GM12878 (cell line): ENCODE measurements around the gene NRG3. TPM values are rescaled to one million over a fixed set of nuclear protein-coding genes. Genes with fewer than 3 reads are reported as not detected.

Experiments
- ATAC-seq: fragments of 200-7000 bp; cut with Tn5 transposase; 3 replicates; pipeline ENCODE4 v1.9.1; 2020; ENCODE audit warnings: mild to moderate bottlenecking, moderate library complexity
- BruUV-seq: library from RNA; stranded (reverse); fragments of 400-500 nt; replicated peaks from 2 replicates; lab custom pipeline; 2021; lab: Mats Ljungman, UMichigan
- CTCF ChIA-PET: fragments of 300-600 bp; sonication (Branson Sonifier 250); formaldehyde crosslinking; extraction: SDS; loops from one replicate; lab custom pipeline; 2021; ENCODE audit warnings: inconsistent platforms; lab: Yijun Ruan, JAX
- POLR2A ChIA-PET: fragments of 350-600 bp; formaldehyde crosslinking; extraction: SDS; loops from one replicate; lab custom pipeline; 2021; ENCODE audit warnings: inconsistent platforms; lab: Charles Lee
- RAD21 ChIA-PET: fragments of 300-600 bp; sonication (Branson Sonifier 250); formaldehyde crosslinking; loops from one replicate; lab custom pipeline; 2023; ENCODE audit warnings: antibody characterized with exemption; ENCODE audit not compliant: unreplicated experiment; lab: Charles Lee
- SMC1A ChIA-PET: fragments of 300-600 bp; sonication (Branson Sonifier 250); formaldehyde crosslinking; loops from one replicate; lab custom pipeline; 2023; ENCODE audit not compliant: unreplicated experiment, uncharacterized antibody; lab: Charles Lee
- DNase-seq: peaks from one replicate; pipeline ENCODE4 v3.0.0-alpha.2; 2011; ENCODE audit warnings: low read depth, low spot score
- FAIRE-seq: peaks from 3 replicates; lab custom pipeline; 2011; peaks lifted over from hg19 to GRCh38; lab: Jason Lieb, UNC
- H2AFZ ChIP-seq: 2 replicates; pipeline ENCODE4 v1.6.0; 2011; ENCODE audit warnings: low read depth, low read length, control low read depth; ENCODE audit not compliant: control insufficient read depth
- H3K27ac ChIP-seq: 2 replicates; pipeline ENCODE4 v1.5.1; 2011; ENCODE audit warnings: control low read depth; ENCODE audit not compliant: control insufficient read depth, insufficient read depth
- H3K27me3 ChIP-seq, 2 experiments: replicated peaks in 1 of 2; 2 replicates each; pipeline versions ENCODE4 v1.6.0 to v1.6.1; 2011; ENCODE audit warnings: low read length in 1 of 2; ENCODE audit not compliant: control insufficient read depth in 2 of 2, insufficient read depth in 2 of 2
- H3K36me3 ChIP-seq, 2 experiments: 2 replicates each; pipeline ENCODE4 v1.5.1; 2011; ENCODE audit warnings: low read length in 1 of 2; ENCODE audit not compliant: control insufficient read depth in 2 of 2, insufficient read depth in 2 of 2
- H3K4me1 ChIP-seq: 2 replicates; pipeline ENCODE4 v1.6.1; 2011; ENCODE audit warnings: mild to moderate bottlenecking, low read length, moderate library complexity, mixed read lengths; ENCODE audit not compliant: control insufficient read depth, insufficient read depth
- H3K4me2 ChIP-seq: 2 replicates; pipeline ENCODE4 v1.6.0; 2011; ENCODE audit warnings: control low read depth; ENCODE audit not compliant: control insufficient read depth, insufficient read depth
- H3K4me3 ChIP-seq: fragments of 200-600 bp; sonication (generic); 2 replicates; pipeline ENCODE4 v1.5.1; 2016
- H3K79me2 ChIP-seq: 2 replicates; pipeline ENCODE4 v1.6.0; 2011; ENCODE audit warnings: low read length; ENCODE audit not compliant: control insufficient read depth, insufficient read depth
- H3K9ac ChIP-seq: 2 replicates; pipeline ENCODE4 v1.8.0; 2011; ENCODE audit warnings: low read length, control low read depth, mixed read lengths; ENCODE audit not compliant: control insufficient read depth, insufficient read depth
- H3K9me3 ChIP-seq: replicated peaks from 3 replicates; pipeline ENCODE4 v1.5.1; 2011; ENCODE audit warnings: mild to moderate bottlenecking, low read length; ENCODE audit not compliant: control insufficient read depth, insufficient read depth
- H4K20me1 ChIP-seq: 2 replicates; pipeline ENCODE4 v1.6.0; 2011; ENCODE audit not compliant: control insufficient read depth, insufficient read depth
- CHD2 ChIP-seq: IDR thresholded peaks from 2 replicates; pipeline ENCODE4 v1.6.1; 2011; ENCODE audit warnings: low read depth, low read length, improper control_type of control experiment, borderline replicate concordance
- EGR1 ChIP-seq, 2 experiments: IDR thresholded peaks; 1 replicate in 1 of 2; 2 replicates in 1 of 2; pipeline ENCODE4 v1.6.1; 2011 to 2012; ENCODE audit warnings: low read depth in 2 of 2, low read length in 2 of 2, borderline replicate concordance in 1 of 2, mild to moderate bottlenecking in 1 of 2, moderate library complexity in 1 of 2
- EP300 ChIP-seq, 2 experiments: fragments of 150-350 bp in 1 of 2; IDR thresholded peaks; 2 replicates each; pipeline ENCODE4 v1.6.1; 2011 to 2012; ENCODE audit warnings: low read depth in 2 of 2, low read length in 2 of 2, borderline replicate concordance in 1 of 2, improper control_type of control experiment in 1 of 2, inconsistent platforms in 1 of 2; ENCODE audit not compliant: control insufficient read depth in 1 of 2
- EZH2 ChIP-seq: IDR thresholded peaks from 2 replicates; pipeline ENCODE4 v1.6.1; 2012; ENCODE audit warnings: low read depth, mild to moderate bottlenecking, control low read depth, inconsistent platforms, low read length, borderline replicate concordance; ENCODE audit not compliant: control insufficient read depth
- MEF2B ChIP-seq: fragments of 450-650 bp; IDR thresholded peaks from 2 replicates; pipeline ENCODE4 v1.6.1; 2018; ENCODE audit warnings: mild to moderate bottlenecking, moderate library complexity; ENCODE audit not compliant: partially characterized antibody, poor library complexity, severe bottlenecking
- NR2C1 ChIP-seq: fragments of 450-650 bp; IDR thresholded peaks from 2 replicates; pipeline ENCODE4 v1.6.1; 2017; ENCODE audit warnings: antibody characterized with exemption, mild to moderate bottlenecking, moderate library complexity
- RBBP5 ChIP-seq: fragments of 200-600 bp; sonication (generic); conservative IDR thresholded peaks from 2 replicates; pipeline ENCODE4 v1.6.1; 2016
- SMC3 ChIP-seq: IDR thresholded peaks from 2 replicates; pipeline ENCODE4 v1.6.1; 2011; ENCODE audit warnings: low read length, improper control_type of control experiment, borderline replicate concordance
- STAT3 ChIP-seq: IDR thresholded peaks from 2 replicates; pipeline ENCODE4 v1.6.1; 2011; ENCODE audit warnings: low read depth, low read length, improper control_type of control experiment
- SUZ12 ChIP-seq: fragments of 200-600 bp; sonication (generic); IDR thresholded peaks from one replicate; pipeline ENCODE4 v1.6.1; 2018; ENCODE audit warnings: antibody characterized with exemption, mild to moderate bottlenecking; ENCODE audit not compliant: unreplicated experiment
- YBX1 ChIP-seq: fragments of 450-650 bp; IDR thresholded peaks from 2 replicates; pipeline ENCODE4 v1.6.1; 2016; ENCODE audit warnings: antibody characterized with exemption
- in situ Hi-C: fragments of 300-500 bp; cut with MboI; formaldehyde crosslinking; loops from 9 replicates; pipeline ENCODE4 v1.14.3; 2018; ENCODE audit warnings: mixed read lengths
- intact Hi-C: fragments of 100-400 bp; cut with micrococcal nuclease; formaldehyde crosslinking; loops from one replicate; pipeline ENCODE4 v1.14.2; 2022; ENCODE audit not compliant: unreplicated experiment
- polyA plus RNA-seq, 11 experiments: library from polyadenylated mRNA; depleted of rRNA in 4 of 11; unstranded in 6 of 11; stranded (reverse) in 5 of 11; fragments of >200 nt; fragmentation: Nextera tagmentation in 4 of 11; fragmentation: Illumina TruSeq in 1 of 11; extraction: Ambion mirVana in 4 of 11; extraction: Trizol in 1 of 11; gene quantifications; 1 replicate in 1 of 11; 2 replicates in 10 of 11; pipeline versions ENCODE4 v1.2.1 to v1.2.3, GENCODE V29; 2011 to 2016; ENCODE audit warnings: inconsistent platforms in 2 of 11, missing spikeins in 2 of 11, low read depth in 1 of 11
- total RNA-seq, 4 experiments: library from RNA; depleted of rRNA in 3 of 4; stranded (reverse); fragments of >200 nt in 3 of 4; fragmentation: Illumina TruSeq in 1 of 4; extraction: Trizol in 1 of 4; gene quantifications; 2 replicates each; pipeline versions ENCODE4 v1.2.1 to v1.2.3, GENCODE V29; 2013 to 2021
- TF ChIP-seq, protein P1 (sequence below), 3 experiments: IDR thresholded peaks in 2 of 3; conservative IDR thresholded peaks in 1 of 3; 2 replicates each; pipeline ENCODE4 v1.5.1; 2011; ENCODE audit warnings: low read depth in 3 of 3, low read length in 3 of 3, mild to moderate bottlenecking in 3 of 3, control low read depth in 2 of 3, moderate library complexity in 2 of 3, inconsistent platforms in 1 of 3, mixed read lengths in 1 of 3; ENCODE audit not compliant: control insufficient read depth in 2 of 3, insufficient read depth in 1 of 3; ENCODE audit errors: extremely low read depth in 1 of 3
- TF ChIP-seq, protein P2 (sequence below): IDR thresholded peaks from 2 replicates; pipeline ENCODE4 v1.6.1; 2011; ENCODE audit warnings: low read depth, mild to moderate bottlenecking, low read length, moderate library complexity, borderline replicate concordance; ENCODE audit errors: extremely low read depth
- TF ChIP-seq, protein P3 (sequence below): fragments of 450-650 bp; IDR thresholded peaks from 2 replicates; pipeline ENCODE4 v1.6.1; 2018; ENCODE audit warnings: borderline replicate concordance, mild to moderate bottlenecking; ENCODE audit not compliant: partially characterized antibody

NRG3 gene
- total and polyA plus RNA-seq, 10 of the 15 experiments (the other 5 are each of a cell fraction or from before 2014, with no cell fraction given) = 0.03 to 0.41 (median 0.17) TPM; not detected in 3

DNA sequence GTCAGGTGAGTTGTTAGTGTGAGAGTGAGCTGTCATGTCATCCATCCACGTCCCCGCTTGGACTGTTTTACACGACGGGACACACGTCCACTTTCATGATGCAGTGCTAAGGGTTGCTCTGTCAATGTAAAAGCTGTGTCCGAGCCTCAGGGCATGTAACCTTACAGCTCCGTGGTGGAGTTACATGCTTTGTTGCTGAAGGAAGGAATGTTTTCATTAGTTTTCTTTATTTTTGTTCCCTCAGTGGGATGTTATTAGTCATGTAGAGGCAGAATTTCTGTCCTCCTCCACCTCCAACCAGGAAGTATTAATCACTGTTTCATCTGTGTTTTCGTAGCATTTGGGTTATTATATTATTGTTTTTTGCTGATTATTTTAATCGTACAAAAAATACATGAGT lies 88.6 kb downstream of the NRG3 start (continued):
- TF ChIP-seq, protein P1, sequence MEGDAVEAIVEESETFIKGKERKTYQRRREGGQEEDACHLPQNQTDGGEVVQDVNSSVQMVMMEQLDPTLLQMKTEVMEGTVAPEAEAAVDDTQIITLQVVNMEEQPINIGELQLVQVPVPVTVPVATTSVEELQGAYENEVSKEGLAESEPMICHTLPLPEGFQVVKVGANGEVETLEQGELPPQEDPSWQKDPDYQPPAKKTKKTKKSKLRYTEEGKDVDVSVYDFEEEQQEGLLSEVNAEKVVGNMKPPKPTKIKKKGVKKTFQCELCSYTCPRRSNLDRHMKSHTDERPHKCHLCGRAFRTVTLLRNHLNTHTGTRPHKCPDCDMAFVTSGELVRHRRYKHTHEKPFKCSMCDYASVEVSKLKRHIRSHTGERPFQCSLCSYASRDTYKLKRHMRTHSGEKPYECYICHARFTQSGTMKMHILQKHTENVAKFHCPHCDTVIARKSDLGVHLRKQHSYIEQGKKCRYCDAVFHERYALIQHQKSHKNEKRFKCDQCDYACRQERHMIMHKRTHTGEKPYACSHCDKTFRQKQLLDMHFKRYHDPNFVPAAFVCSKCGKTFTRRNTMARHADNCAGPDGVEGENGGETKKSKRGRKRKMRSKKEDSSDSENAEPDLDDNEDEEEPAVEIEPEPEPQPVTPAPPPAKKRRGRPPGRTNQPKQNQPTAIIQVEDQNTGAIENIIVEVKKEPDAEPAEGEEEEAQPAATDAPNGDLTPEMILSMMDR (IDR thresholded peaks at IDR 0.05 in 2 of 3, conservative IDR thresholded peaks at IDR 0.05 in 1 of 3; ENCODE audit: control insufficient read depth in 2 of 3, extremely low read depth in 1 of 3, insufficient read depth in 1 of 3, low read depth in 3 of 3, low read length in 3 of 3) = no peak
- TF ChIP-seq, protein P2, sequence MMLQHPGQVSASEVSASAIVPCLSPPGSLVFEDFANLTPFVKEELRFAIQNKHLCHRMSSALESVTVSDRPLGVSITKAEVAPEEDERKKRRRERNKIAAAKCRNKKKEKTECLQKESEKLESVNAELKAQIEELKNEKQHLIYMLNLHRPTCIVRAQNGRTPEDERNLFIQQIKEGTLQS = no peak
- TF ChIP-seq SUZ12 = no peak
- TF ChIP-seq MEF2B = no peak
- TF ChIP-seq EZH2 = no peak
- TF ChIP-seq STAT3 = no peak

DNA sequence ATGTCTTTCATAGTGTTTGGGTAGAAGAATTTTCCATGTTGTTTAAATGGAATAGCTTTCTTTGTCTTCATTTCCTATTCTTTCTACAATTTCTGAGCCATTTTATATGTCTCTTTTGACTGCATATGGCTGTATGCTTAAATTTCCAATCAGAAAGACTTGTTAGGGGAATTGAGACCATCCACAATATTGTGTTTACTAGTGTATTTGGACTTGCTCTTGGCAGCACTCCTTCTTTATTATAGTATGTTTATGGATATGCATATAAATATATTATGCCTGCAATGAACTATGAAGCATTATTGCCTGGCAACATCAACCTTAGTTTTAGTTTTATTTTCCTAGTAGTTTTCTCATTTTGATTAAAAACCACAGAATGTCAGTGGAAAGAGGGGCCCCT lies 92.7 kb downstream of the NRG3 start:
- SMC1A ChIA-PET = no interaction called here
- no peak for FAIRE-seq
- H3K27ac ChIP-seq = no peak overlapping the region
- H3K9me3 ChIP-seq = no peaks in the 10 kb centered on the region
- no peak overlapping the region for H3K4me2 ChIP-seq
- no peak overlapping the region for H3K4me3 ChIP-seq
- H3K4me1 ChIP-seq = no peaks in the 10 kb centered on the region
- no peak for ATAC-seq
- RAD21 ChIA-PET = no interaction called here
- no peaks in the 10 kb centered on the region for H3K79me2 ChIP-seq
- in situ Hi-C loops (no loop called here), intact Hi-C loops (no loop called here)
- H3K27me3 ChIP-seq = no peaks in the 10 kb centered on the region
- H4K20me1 ChIP-seq = no peaks in the 10 kb centered on the region
- DNase-seq = no peak
- H3K36me3 ChIP-seq = no peaks in the 10 kb centered on the region
- POLR2A ChIA-PET = no interaction called here
- BruUV-seq = no TSS peak
- no peak overlapping the region for H2AFZ ChIP-seq
- CTCF ChIA-PET = no interaction called here
- no peak overlapping the region for H3K9ac ChIP-seq
- TF ChIP-seq, protein P3, sequence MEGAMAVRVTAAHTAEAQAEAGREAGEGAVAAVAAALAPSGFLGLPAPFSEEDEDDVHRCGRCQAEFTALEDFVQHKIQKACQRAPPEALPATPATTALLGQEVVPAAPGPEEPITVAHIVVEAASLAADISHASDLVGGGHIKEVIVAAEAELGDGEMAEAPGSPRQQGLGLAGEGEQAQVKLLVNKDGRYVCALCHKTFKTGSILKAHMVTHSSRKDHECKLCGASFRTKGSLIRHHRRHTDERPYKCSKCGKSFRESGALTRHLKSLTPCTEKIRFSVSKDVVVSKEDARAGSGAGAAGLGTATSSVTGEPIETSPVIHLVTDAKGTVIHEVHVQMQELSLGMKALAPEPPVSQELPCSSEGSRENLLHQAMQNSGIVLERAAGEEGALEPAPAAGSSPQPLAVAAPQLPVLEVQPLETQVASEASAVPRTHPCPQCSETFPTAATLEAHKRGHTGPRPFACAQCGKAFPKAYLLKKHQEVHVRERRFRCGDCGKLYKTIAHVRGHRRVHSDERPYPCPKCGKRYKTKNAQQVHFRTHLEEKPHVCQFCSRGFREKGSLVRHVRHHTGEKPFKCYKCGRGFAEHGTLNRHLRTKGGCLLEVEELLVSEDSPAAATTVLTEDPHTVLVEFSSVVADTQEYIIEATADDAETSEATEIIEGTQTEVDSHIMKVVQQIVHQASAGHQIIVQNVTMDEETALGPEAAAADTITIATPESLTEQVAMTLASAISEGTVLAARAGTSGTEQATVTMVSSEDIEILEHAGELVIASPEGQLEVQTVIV = no peak
- no peak for TF ChIP-seq EGR1 (IDR thresholded peaks at IDR 0.05; ENCODE audit: borderline replicate concordance in 1 of 2, low read depth in 2 of 2, low read length in 2 of 2)
- TF ChIP-seq YBX1 = no peak
- TF ChIP-seq SMC3 = no peak
- TF ChIP-seq EP300 (IDR thresholded peaks at IDR 0.05; ENCODE audit: borderline replicate concordance in 1 of 2, control insufficient read depth in 1 of 2, low read depth in 2 of 2, low read length in 2 of 2) = no peak
- TF ChIP-seq CHD2 = no peak
- no peak for TF ChIP-seq RBBP5
- TF ChIP-seq, protein P1 (IDR thresholded peaks at IDR 0.05 in 2 of 3, conservative IDR thresholded peaks at IDR 0.05 in 1 of 3; ENCODE audit: control insufficient read depth in 2 of 3, extremely low read depth in 1 of 3, insufficient read depth in 1 of 3, low read depth in 3 of 3, low read length in 3 of 3) = no peak
- no peak for TF ChIP-seq NR2C1
